ENCODE measurements around the gene MAPK10.

MAPK10 gene

DNA sequence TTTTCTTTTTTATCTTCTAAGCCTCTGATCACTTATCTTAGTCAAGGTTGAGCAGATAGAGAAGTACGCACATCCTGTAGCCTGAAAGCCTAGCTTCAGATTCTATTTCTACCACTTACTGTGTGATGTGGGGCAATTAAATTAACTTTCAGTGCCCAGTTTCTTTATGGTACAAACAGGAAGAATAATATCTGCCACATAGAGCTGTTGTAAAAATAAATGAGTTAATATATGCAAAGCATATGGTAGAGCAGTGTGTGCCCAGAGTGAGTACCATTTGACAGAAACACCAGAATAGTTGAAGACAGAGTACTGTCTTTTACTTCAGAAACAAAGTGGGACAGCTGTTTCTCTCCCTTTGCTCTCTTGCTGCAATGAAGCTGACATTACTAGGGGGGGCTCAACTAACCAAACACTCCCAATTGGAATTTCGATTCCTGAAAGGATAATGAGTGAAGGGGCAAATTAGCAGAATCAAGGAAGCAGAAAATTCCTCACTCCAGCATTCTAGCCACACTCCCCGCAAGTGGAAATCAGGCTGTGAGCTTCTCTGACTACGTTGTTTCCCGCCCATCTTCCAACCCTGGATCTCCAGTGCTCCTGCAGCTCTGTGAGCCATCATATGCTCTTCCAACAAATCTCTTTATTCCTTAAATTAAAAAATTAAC is 80.4 kb downstream of the MAPK10 start:
- DNase-seq (ENCODE audit: low spot score), result no peak
- no peak for FAIRE-seq

DNA sequence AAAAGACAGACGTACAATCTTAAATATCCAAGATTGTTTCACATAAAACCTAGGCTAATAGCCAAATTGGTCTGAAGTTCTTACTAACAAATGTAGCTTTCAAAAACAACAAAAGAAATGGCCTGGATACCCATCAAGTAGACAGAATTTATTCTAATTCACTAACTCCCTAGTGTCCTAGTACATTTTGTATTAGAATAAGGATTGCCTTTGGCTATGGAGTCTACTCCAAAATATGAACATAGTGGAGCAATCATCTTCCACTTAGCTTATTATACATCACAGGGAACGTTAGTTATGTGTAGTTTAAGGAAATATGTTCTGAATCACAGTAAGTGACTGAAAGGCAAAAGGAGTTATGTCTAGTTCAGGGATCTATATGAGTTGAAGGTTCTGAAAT is 81.7 kb downstream of the MAPK10 start:
- no peak for DNase-seq (ENCODE audit: low spot score)
- no peak for FAIRE-seq

DNA sequence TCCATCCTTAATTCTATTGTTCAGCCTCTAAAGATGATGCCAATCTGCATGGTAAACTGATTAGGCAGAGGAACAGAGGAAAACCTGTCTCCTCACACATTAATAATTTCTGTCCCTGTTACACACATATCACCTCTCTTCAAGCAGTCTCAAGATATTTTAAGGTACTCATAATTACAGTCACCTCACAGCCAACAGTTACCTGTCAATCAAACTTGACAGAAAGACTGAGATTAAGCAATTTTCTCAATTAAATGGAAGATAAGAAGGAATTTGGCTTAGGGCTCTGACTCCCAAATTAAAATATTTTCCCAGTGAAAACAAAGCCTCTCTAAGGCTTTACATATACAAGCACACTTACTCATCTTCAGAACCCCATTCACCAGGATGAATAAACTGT is 85.2 kb downstream of the MAPK10 start:
- DNase-seq (ENCODE audit: low spot score) (no peak), FAIRE-seq (no peak)

DNA sequence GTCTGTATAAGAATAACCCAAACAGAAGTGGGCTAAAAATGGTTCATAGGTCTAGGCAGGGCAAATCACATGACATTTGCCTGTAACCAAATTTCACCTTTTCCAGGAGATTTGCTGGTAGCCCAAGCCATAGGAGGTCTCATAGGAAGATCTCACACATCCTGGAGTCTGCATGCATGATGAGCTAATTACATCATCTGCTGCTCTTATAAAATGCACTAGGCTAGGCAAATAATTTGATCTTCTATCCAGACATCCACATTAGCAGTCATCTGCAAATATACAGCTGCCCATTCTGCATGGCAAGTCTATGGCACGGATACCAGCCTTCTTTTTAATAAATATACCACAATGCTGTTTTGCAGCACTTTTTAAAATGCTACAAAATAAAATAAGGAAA is 87.2 kb downstream of the MAPK10 start:
- DNase-seq (ENCODE audit: low spot score) (no peak), FAIRE-seq (no peak)

DNA sequence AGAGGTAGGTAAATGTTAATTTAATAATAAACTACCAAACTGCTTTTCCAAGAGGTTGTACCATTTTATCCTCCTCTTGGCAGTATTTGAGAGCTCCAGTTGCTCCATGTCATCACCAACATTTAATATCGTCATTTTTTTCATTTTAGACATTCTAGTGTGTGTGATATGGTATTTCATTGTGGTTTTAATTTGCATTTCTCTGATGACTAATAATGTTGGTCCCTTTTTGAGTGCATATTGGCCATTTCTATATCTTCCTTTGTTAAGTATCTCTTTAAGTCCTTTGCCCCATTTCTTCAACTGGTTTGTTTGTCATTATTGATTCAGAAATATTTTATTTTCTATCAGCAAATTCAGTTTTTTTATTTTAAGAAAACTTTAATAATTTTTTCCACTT is 88.8 kb downstream of the MAPK10 start:
- DNase-seq (ENCODE audit: low spot score) (no peak), FAIRE-seq (no peak)

DNA sequence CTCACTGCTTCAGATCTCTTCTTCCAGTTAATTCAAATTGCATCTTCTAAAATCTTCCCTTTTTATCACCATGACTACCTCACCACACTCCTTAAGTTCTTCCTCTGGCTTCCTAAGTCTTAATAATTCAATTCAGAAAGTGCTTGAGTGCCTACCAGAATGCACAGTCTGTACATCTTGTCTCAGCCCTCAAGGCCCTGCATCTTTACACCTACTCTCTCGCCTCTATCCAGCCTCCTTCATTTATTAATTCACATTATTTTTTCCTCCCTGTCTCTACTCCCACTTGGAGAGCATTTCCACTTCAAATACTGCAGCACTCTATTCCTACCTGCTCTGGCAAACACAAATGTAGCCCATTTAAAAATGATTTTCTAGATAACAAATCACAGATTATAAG is 90.5 kb downstream of the MAPK10 start:
- DNase-seq (ENCODE audit: low spot score) (no peak), FAIRE-seq (no peak)

DNA sequence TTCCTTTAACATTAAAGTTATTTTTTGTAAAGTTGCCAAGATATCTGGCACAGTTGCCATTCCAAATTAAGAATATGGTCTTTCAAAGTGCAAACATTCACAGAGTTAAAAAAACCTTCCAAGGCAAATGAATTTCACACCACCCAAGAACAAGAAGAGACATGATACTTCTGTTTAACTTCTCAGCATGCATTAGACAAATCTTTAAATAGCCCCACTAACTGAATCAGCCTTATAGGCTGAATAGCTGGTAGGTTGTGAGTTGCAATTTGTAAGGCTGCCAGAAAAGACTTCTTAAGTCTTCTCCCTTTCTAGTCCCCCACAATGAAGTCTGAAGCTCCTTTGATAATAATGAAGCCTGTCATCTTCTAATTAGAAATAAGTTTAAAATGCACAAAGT is 95.6 kb downstream of the MAPK10 start:
- FAIRE-seq, result no peak
- DNase-seq (ENCODE audit: low spot score), result no peak

DNA sequence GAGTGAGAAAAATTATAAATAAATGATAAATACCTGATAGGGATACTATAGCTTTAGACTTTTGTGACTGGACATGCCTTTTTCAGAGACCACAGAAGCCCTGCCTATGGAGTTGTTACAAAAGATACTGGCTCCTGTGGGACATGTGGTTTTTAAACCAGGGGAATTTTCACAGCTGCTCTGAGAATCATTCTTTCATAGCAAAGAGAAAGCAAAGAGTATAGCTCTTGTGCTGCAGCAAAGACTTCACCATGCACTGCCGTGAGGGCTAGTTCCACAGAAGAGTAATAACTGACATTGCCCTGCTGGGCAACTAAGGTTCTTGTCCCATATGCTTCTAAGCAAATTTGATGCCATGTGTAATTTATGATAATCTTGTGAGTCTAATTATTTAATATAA is 98.2 kb downstream of the MAPK10 start:
- FAIRE-seq (no peak), DNase-seq (ENCODE audit: low spot score) (no peak)

DNA sequence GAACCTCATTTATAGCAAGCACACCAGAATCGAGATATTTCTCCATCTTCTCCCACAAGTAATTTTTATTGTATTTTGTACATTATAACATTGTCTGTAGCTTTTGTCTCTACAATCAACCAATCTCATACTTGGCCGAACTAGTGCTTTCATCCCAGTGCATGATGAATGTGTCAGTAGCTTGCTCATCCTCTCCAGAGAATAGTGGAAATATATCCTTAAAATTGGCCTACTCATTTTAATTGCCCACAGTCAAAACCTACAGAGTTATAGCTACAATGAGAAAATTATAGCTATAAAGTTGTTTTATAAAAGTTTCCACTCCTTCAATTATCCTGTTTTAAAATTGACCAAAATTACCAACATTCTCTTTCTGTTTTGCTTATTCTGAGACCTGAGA is 103.8 kb downstream of the MAPK10 start:
- no peak for FAIRE-seq
- DNase-seq (ENCODE audit: low spot score), result no peak

DNA sequence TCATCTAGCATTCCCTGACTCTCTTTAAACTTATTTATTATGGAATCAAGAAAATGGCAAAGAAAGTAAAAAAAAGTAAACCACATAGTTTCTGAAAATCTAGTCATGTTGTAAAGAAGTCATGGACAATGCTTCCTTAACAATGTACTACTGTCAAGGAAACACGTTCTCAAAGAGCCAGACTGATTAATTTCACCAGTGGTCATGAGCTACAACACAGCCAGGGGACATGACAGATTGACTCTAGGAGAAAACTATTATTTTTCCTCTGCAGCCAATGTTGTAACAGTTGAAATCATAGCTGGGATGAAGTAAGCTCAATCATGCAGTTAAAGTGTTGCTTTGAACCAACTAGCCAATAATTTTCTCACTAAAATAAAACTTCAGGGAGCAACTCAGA is 109.2 kb downstream of the MAPK10 start:
- no peak for FAIRE-seq
- DNase-seq (ENCODE audit: low spot score), result no peak

DNA sequence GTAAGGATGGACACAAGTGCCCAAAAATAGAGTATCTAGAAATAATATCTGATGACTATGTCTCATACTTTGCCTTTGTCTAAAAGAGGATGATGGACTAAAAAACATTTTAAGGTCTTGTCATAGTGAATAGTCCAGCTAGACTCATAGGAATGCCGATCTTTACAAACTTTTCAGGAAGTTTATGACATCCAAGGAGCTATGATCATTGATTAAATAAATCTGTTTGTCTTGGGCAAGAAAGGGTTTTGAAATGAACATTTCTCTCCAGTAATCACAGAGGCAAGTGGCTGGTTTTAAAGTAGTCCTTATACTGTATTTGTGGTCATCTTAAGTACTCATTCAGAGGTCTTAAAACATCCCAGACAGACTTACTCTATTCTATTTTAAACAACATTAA is 109.8 kb downstream of the MAPK10 start:
- no peak for FAIRE-seq
- no peak for DNase-seq (ENCODE audit: low spot score)

DNA sequence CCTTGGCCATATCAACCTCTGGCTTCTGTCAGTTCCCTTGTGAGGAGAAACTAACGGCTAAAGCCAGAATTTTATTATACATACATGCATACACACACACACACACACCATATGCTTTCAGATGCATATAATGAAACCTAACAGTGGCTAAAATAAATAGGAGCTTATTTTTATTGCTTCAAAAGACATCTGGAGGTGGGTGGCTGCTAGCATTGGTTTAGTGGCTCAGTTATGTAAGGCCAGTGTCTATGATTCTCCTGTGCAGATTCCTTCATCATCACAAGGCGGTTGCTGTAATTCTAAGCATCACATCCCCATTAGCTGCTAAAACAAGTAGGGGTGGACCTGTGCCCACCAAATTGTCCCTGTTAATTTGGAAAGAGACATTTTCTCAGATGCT is 110.8 kb downstream of the MAPK10 start:
- no peak for DNase-seq (ENCODE audit: low spot score)
- FAIRE-seq, result no peak

DNA sequence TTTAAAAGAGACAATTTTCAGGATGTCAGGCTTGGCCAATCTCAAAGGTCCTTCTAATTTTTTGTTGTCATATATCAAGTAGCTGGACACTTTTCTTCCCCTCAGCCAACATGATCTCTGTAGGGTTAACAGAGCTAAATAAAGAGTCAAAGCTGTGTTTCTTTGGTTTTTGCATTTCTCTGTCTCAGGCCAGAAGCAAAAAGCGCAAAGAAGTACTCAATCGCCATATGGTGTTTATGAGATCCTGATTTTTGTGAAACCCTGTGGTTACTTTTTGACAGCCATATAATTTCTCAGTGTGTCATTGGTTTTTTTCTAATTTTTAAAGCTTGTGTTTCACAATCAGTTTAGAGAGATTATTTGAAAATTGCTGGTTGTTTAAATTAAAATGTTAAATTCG is 111.9 kb downstream of the MAPK10 start:
- no peak for DNase-seq (ENCODE audit: low spot score)

DNA sequence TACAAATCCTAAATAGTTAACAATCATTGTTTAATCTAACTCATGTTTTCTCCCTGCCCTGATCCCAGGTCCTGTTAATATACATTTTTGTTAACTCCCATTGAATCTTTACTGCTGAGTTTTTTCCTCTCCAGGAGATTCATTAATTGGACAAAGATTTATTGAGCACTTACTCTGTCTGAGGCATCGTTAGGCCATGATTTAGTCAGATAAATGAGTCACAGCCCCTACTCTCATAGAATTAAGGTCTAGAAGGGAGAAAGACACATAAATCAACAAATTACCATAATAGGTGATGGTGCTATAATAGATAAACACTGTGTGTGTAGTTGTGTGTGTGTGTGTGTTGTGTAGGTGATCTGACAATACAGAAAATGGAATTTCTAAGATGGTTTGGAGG is 112.5 kb downstream of the MAPK10 start:
- DNase-seq (ENCODE audit: low spot score) (no peak), FAIRE-seq (no peak)

More for the DNA sequence above, 111.9 kb downstream of the MAPK10 start:
- no peak for FAIRE-seq

DNA sequence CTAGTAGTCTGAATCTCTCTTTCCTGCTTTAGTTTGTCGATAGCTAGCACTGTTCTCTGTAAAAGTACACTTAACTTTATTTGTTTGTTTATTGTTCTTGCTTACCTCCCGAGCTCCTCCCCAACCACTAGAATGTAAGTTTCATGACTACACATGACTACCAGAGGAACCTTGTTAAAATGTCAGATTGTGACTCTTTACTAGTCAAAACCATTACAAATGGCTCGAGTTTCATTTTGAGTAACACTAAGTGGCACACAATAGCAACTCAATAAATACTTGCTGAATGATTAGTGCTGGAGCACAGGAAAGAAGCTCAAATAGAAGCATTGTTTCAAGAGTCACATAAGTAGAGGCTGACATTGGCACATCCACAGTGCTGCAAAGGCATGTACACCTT is 116.1 kb downstream of the MAPK10 start:
- DNase-seq (ENCODE audit: low spot score) (no peak), FAIRE-seq (no peak)

DNA sequence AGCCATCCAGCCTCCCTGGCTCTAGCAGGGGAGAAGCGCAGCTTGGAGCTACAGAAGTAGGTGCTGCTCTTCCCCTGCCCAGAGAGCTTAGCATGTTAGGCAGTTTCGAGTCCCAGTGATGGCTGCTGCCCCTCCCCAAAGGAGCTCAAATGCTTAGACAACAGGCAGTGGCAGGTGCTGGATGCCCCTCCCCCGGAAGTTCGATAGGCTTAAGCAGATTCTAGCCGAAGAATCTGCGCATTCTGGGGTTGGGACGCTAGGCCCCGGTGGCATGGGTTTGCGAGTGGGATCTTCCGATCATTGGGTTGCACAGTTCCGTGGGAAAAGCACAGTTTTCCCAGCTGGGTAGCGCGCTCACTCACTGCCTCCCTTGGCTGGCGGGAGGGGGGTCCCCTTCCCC is 117.2 kb downstream of the MAPK10 start:
- DNase-seq (ENCODE audit: low spot score), result no peak
- no peak for FAIRE-seq

DNA sequence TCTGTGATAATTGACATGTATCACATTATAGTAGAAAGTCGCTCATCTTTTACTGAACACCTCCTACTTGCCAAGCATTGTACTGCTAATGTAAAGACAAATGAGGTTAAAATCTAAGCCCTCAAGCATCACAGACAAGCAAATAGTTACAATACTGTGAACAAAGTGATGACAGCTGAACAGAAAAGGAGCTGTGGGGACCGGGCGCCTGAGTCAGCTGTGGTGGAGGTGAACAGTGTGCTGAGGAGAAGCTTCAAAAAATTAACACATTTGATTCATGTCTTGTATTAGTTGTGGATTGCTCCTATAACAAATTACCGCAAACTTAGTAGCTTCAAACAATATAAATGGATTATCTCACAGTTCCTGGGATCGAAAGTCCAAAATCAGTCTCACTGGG is 124.3 kb downstream of the MAPK10 start:
- FAIRE-seq (no peak), DNase-seq (ENCODE audit: low spot score) (no peak)

DNA sequence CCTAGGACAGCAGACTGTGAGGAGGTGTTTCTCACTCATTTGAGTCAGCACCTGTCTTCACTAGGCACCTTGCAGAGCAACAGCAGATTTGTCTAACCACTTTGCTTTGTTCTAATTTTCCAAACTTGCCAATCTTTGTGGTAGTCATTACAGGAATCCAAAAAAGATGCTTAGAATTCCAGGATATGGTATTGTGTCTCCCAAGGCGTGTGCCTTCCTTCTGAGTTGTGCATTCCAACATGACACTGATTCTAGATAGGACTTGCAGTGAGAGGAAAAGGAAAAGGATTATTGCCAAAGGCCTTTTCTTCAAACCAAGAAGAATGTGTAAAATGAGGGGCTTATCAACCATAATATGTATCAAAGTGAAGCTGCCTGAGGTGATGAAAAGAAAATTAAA is 126.2 kb downstream of the MAPK10 start:
- DNase-seq (ENCODE audit: low spot score) (no peak), FAIRE-seq (no peak)

DNA sequence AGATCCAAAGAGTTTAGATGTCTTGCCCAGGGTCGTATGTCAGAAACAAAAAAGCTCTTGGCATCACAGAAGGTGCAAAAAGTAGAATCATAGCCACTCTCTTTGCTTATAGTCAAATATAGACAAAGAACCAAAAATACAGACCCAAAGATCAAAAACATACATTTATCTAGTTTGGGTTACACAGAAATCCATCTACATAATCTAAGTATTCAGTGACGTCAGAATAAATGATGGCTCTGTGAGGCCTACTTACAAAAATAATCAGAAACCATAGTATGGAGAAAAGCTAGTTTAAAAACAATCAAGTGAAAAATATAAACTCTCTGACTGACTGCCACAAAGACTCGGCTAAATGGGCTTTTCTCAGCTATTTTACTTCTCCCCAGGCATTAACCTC is 126.8 kb downstream of the MAPK10 start:
- FAIRE-seq (no peak), DNase-seq (ENCODE audit: low spot score) (no peak)

DNA sequence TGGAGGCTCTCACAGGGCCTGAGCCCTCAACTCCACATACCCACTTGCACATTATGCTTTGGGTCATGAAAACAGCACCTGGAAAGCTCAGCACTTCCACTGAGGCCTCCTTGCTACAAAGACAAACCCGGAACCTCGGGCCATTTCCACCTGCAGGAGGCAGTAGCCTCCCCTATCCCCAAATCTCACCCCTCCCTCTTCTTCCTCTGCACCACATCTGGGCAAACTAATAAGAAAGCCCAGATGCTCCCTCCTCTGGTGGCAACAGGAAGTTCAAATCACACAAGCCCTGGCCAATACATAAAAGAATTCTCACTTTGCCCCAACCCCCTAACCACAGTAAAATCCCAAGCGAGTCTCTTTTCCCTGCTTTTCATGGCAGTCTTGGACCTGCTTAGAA is 136.4 kb downstream of the MAPK10 start:
- no peak for DNase-seq (ENCODE audit: low spot score)
- FAIRE-seq, result no peak

DNA sequence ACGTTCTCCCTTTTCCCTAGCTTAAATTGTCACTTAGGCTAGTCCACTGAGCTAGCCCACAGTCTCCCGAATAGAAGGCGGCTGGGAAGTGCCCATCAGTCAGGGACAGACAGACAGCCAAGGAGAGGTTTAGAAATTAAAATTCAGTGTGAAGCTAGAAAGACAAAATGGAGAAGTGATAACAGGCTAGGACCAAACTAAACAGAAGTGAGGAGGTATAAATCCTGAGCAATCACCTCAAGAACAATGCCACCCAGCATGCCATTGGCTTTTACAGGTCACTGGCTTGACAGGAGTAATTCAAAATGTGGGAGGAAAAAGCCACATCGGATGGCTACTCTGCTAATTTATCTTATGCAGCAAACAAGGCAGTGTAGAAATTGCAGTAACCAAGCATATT is 138.9 kb downstream of the MAPK10 start:
- FAIRE-seq, result no peak
- DNase-seq (ENCODE audit: low spot score), result no peak

DNA sequence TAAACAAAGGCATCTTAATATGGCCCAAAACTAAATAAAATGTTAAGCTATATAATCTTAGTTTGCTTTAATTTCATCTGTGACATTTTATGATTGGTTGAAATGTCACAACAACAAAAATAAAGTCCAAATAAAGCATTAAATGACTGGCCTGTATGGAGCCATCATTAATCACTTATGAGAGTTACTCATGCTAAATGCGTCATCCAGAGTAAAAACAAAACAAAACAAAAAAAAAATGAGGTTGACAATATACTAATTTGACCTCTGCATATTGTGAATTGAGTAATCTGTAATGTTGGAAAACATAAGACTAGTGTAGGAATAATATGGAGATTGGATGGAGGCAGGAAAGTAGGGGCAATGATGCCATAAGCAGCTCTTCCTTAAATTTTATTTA is 139.7 kb downstream of the MAPK10 start:
- FAIRE-seq (no peak), DNase-seq (ENCODE audit: low spot score) (no peak)

DNA sequence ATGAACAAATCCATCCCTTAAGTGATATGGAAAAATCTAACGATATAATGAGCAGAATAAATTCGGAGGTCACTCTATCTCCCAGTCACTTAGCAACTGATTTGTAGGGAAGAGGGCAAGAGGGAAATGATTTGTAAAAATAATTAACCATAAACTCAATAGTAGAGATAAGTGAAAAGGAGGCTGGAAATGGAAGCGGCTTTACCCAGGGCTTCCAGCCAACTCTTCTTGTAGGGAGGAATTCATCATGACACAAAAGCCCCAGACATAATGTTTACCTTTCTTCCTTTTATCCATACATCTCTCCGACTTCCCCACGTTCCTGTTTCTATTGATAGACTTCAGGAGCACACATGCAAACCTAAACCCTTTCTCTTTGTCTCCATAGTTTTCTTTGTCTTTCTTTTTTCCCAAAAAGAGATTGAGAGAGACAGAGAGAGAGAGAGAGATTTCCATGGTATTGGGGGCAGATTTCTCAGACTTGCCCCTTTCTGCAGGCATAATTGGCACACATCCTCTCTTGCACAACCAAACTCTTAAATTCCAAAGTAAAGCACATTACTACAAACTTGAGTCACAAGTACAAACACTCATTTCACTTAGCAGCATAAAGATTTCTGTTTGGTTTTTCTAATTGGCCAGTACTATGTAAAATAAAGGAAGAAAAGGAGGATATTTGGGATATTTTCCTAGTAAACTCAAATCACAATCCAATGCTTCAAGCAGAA is 140.9 kb downstream of the MAPK10 start:
- DNase-seq (ENCODE audit: low spot score) (no peak), FAIRE-seq (no peak)

Measured in RCC 7860 (cell line).